ENCODE results near the gene SH3GL2.
"Not testable (repeated sequence)": the region's sequence is repeated elsewhere in the genome, so short reads cannot be mapped to it uniquely, and the experiment has no call there.

The SH3GL2 gene

GRCh38 chr9:17760250-17760649 lies 181.4 kb downstream of the SH3GL2 start:
- DNase-seq = no peak

GRCh38 chr9:17761984-17762676 lies 183.3 kb downstream of the SH3GL2 start:
- DNase-seq = no peak

GRCh38 chr9:17764306-17764705 lies 185.4 kb downstream of the SH3GL2 start:
- no peak for DNase-seq

- DNase-seq = not testable (repeated sequence)
These were observed 186.3 kb downstream of the SH3GL2 start for GRCh38 chr9:17765131-17765530.

GRCh38 chr9:17772223-17772622 lies 193.4 kb downstream of the SH3GL2 start:
- DNase-seq = no peak

GRCh38 chr9:17775656-17776055 lies 196.8 kb downstream of the SH3GL2 start:
- DNase-seq = no peak

GRCh38 chr9:17776735-17777134 lies 197.9 kb downstream of the SH3GL2 start:
- DNase-seq = no peak

GRCh38 chr9:17777465-17777864 lies 198.6 kb downstream of the SH3GL2 start:
- DNase-seq = no peak

GRCh38 chr9:17782430-17783149 lies 203.7 kb downstream of the SH3GL2 start:
- no peak for DNase-seq

- DNase-seq = no peak
These were observed 204.4 kb downstream of the SH3GL2 start for GRCh38 chr9:17783227-17783626.

- DNase-seq = no peak
These were observed 210.4 kb downstream of the SH3GL2 start for GRCh38 chr9:17789316-17789715.

- no peak for DNase-seq
These were observed 215.1 kb downstream of the SH3GL2 start for GRCh38 chr9:17793713-17794622.

- DNase-seq = no peak
These were observed 216.9 kb downstream of the SH3GL2 start for GRCh38 chr9:17795744-17796143.

- DNase-seq = no peak
These were observed 220.5 kb downstream of the SH3GL2 start for GRCh38 chr9:17799369-17799768.

GRCh38 chr9:17800418-17800817 lies 221.6 kb downstream of the SH3GL2 start:
- no peak for DNase-seq

GRCh38 chr9:17802249-17802857 lies 223.5 kb downstream of the SH3GL2 start:
- DNase-seq = no peak

GRCh38 chr9:17807613-17808282 lies 228.9 kb downstream of the SH3GL2 start:
- no peak for DNase-seq

- no peak for DNase-seq
These were observed 231.5 kb downstream of the SH3GL2 start for GRCh38 chr9:17810317-17810716.

- DNase-seq = no peak
These were observed 232.1 kb downstream of the SH3GL2 start for GRCh38 chr9:17810728-17811571.

GRCh38 chr9:17813798-17814197 lies 234.9 kb downstream of the SH3GL2 start:
- DNase-seq = no peak

GRCh38 chr9:17816431-17817027 lies 237.7 kb downstream of the SH3GL2 start:
- DNase-seq = no peak
